ENCODE data around the gene NOLC1.

The NOLC1 gene

DNA sequence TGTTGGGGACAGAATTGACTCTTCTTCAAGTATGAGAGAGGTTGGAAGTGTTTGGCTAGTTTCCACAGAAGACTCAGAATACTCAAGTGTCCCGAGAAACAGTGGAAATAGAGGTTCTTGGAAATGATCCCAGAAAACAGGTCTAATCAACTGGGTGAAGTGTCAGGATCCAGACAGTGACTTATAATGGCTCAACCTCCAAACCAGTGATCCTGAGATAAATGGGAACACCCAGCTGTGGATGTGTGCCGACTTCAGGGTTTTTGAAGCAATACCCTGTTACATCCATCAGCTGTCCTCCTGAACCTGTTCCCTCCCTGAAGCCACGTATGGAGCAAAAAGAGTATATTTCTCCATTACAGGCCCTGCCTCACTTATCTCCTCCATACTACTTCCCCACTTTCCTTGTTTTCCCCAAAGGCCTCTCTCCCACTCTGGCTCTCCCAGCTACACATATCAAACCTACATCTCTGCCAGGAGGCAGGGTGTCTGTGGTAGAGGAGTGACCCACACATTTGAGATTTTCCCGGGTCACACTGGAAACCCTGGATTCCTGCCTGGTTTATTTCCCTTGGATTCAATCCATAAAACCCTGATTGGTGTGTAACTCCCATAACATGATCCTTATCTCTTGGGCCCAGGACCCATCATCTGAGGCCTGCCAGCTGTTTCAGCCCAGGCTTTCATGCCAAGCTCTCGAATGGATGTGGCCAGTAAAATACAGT is 56.3 kb downstream of the NOLC1 start:
- Histone ChIP-seq H3K4me1 (ENCODE audit: control insufficient read depth, low read length) (no peaks in the 10 kb centered on the region), H3F3A (ENCODE audit: control insufficient read depth, insufficient read depth) (no peaks in the 10 kb centered on the region), H3K9me3 (ENCODE audit: control insufficient read depth, insufficient read depth, low read length) (peaks cover 7% of the 10 kb centered on the region), H3K27me3 (ENCODE audit: control insufficient read depth, low read length) (no peaks in the 10 kb centered on the region; the same call in 1 of the 2 replicates), H3K4me2 (ENCODE audit: low read length) (no peak overlapping the region), H3K79me2 (ENCODE audit: control insufficient read depth, low read length) (no peaks in the 10 kb centered on the region), H3K27ac (ENCODE audit: low read depth, low read length) (no peak overlapping the region), H3K4me3 (ENCODE audit: low read length) (no peak overlapping the region), H4K20me1 (ENCODE audit: control insufficient read depth, insufficient read depth, low read depth, low read length) (no peaks in the 10 kb centered on the region), H3K36me3 (ENCODE audit: control insufficient read depth, low read length) (no peaks in the 10 kb centered on the region), H3K9me2 (replicated peaks; ENCODE audit: control insufficient read depth, low read length) (no peaks in the 10 kb centered on the region)
- TF ChIP-seq, protein P1, sequence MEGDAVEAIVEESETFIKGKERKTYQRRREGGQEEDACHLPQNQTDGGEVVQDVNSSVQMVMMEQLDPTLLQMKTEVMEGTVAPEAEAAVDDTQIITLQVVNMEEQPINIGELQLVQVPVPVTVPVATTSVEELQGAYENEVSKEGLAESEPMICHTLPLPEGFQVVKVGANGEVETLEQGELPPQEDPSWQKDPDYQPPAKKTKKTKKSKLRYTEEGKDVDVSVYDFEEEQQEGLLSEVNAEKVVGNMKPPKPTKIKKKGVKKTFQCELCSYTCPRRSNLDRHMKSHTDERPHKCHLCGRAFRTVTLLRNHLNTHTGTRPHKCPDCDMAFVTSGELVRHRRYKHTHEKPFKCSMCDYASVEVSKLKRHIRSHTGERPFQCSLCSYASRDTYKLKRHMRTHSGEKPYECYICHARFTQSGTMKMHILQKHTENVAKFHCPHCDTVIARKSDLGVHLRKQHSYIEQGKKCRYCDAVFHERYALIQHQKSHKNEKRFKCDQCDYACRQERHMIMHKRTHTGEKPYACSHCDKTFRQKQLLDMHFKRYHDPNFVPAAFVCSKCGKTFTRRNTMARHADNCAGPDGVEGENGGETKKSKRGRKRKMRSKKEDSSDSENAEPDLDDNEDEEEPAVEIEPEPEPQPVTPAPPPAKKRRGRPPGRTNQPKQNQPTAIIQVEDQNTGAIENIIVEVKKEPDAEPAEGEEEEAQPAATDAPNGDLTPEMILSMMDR (IDR thresholded peaks at IDR 0.05; ENCODE audit: low read depth, low read length, poor library complexity, severe bottlenecking) = no peak
- no peak for TF ChIP-seq EZH2phosphoT487 (IDR thresholded peaks at IDR 0.05; ENCODE audit: borderline replicate concordance, low read length)

DNA sequence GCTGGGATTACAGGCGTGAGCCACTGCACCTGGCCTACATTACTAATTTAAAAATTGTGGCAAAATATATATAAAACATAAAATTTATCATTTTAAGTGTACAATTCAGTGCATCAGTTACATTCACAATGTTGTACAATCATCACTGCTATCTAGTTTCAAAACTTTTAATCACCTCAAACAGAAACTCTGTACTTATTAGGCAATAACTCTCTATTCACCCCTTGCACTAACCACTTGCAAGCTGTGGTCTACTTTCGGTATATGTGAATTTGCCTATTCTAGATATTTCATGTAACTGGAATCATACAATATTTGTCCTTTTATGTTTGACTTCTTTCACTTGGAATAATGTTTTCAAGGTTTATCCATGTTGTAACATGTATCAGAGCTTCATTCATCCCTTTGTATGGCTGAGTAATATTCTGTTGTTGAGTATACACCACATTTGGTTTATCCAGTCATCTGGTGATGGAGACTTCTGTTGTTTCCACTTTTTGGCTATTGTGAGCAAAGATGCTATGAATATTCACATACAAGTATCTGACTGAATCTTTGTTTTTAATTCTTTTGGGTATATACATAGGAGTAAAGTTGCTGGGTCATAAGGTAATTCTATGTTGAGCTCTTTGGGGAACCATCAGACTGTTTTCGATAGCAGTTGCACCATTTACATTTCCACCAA is 59.6 kb downstream of the NOLC1 start:
- no peak overlapping the region for H3K4me3 ChIP-seq (ENCODE audit: low read length)
- no peaks in the 10 kb centered on the region for H3K9me2 ChIP-seq (replicated peaks; ENCODE audit: control insufficient read depth, low read length)
- H3F3A ChIP-seq (ENCODE audit: control insufficient read depth, insufficient read depth) = no peaks in the 10 kb centered on the region
- H3K4me1 ChIP-seq (ENCODE audit: control insufficient read depth, low read length) = no peaks in the 10 kb centered on the region
- no peak for TF ChIP-seq EZH2phosphoT487 (IDR thresholded peaks at IDR 0.05; ENCODE audit: borderline replicate concordance, low read length)
- TF ChIP-seq, protein P1 (IDR thresholded peaks at IDR 0.05; ENCODE audit: low read depth, low read length, poor library complexity, severe bottlenecking) = no peak
- H3K36me3 ChIP-seq (ENCODE audit: control insufficient read depth, low read length) = no peaks in the 10 kb centered on the region
- H3K27ac ChIP-seq (ENCODE audit: low read depth, low read length) = no peak overlapping the region
- H3K9me3 ChIP-seq (ENCODE audit: control insufficient read depth, insufficient read depth, low read length) = no peaks in the 10 kb centered on the region
- no peaks in the 10 kb centered on the region for H3K79me2 ChIP-seq (ENCODE audit: control insufficient read depth, low read length)
- no peaks in the 10 kb centered on the region for H4K20me1 ChIP-seq (ENCODE audit: control insufficient read depth, insufficient read depth, low read depth, low read length)
- no peaks in the 10 kb centered on the region; the same call in 1 of the 2 replicates for H3K27me3 ChIP-seq (ENCODE audit: control insufficient read depth, low read length)
- no peak overlapping the region for H3K4me2 ChIP-seq (ENCODE audit: low read length)

Data from DOHH2 (cell line).